DND-41 (cell line): ENCODE measurements around the gene JAKMIP2.

Experiments used
- EZH2 ChIP-seq: IDR thresholded peaks from 3 replicates; pipeline ENCODE4 v1.6.1; 2012; ENCODE audit warnings: borderline replicate concordance, low read depth, mild to moderate bottlenecking, moderate library complexity, low read length, inconsistent platforms; ENCODE audit not compliant: severe bottlenecking
- TF ChIP-seq, protein P1 (sequence below): IDR thresholded peaks from 2 replicates; pipeline ENCODE4 v1.5.1; 2012; ENCODE audit warnings: borderline replicate concordance, low read length, moderate library complexity, mild to moderate bottlenecking; ENCODE audit not compliant: poor library complexity, severe bottlenecking; ENCODE audit errors: extremely low read depth

DNA sequence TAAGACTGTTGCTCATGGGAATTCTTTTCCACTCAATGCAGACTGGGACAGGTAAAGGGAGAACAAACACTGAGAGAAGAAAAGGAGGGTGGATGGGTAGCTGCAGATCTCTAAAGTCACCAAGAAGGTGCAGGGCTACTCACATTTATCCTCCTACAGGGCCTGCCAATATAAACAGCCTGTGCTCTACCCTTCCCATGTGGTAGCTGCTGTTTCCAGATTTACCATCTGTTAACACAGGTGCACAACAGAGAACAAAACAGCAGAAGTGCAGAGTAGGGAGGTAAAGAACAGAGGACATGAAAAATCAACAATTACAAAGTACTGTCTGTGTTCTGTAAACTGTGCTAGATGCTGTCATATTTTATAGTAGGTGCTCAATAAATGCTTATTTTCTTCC lies 26.0 kb downstream of the JAKMIP2 start:
- TF ChIP-seq, protein P1, sequence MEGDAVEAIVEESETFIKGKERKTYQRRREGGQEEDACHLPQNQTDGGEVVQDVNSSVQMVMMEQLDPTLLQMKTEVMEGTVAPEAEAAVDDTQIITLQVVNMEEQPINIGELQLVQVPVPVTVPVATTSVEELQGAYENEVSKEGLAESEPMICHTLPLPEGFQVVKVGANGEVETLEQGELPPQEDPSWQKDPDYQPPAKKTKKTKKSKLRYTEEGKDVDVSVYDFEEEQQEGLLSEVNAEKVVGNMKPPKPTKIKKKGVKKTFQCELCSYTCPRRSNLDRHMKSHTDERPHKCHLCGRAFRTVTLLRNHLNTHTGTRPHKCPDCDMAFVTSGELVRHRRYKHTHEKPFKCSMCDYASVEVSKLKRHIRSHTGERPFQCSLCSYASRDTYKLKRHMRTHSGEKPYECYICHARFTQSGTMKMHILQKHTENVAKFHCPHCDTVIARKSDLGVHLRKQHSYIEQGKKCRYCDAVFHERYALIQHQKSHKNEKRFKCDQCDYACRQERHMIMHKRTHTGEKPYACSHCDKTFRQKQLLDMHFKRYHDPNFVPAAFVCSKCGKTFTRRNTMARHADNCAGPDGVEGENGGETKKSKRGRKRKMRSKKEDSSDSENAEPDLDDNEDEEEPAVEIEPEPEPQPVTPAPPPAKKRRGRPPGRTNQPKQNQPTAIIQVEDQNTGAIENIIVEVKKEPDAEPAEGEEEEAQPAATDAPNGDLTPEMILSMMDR, result no peak
- no peak for TF ChIP-seq EZH2
